ENCODE results near the gene FAU. TPM values are rescaled to one million over a fixed set of nuclear protein-coding genes. Genes with fewer than 3 reads are reported as not detected.

Gene FAU
- polyA plus RNA-seq, 2 of the 4 experiments (the other 2 are of a cell fraction) = 591 to 878 TPM

- FAIRE-seq = no peak
- 97% methylated on average over 8 of the region's 9 CpGs for WGBS (ENCODE audit: missing lambda C conversion rate)
- CTCF ChIA-PET = interaction anchor here (1.0 to 4.7 kb wide), 5 partner anchors 8 to 74 kb away, joined by 3 to 30 read pairs (median 7); partner anchors contain the start of genes TM7SF2, VPS51 and ZNHIT2
Observed at GRCh38 chr11:65086809-65087208, 35.1 kb downstream of the FAU start.

GRCh38 chr11:65085446-65085845 is 36.5 kb downstream of the FAU start:
- peak overlapping the region; percentile 97 for H3K4me2 ChIP-seq
- CTCF ChIA-PET = interaction anchor here (0.7 to 2.4 kb wide), 7 partner anchors 8 to 72 kb away, joined by 3 to 9 read pairs (median 6); partner anchors contain the start of genes ARL2, VPS51 and ZNHIT2
- FAIRE-seq (no peak), ATAC-seq (no peak), DNase-seq (ENCODE audit: low read depth in 1 of 2, low spot score in 1 of 2) (no peak)
- peaks cover 26% of the 10 kb centered on the region for H3K4me1 ChIP-seq
- no peaks in the 10 kb centered on the region for H3K9me3 ChIP-seq
- no peak overlapping the region for H3K4me3 ChIP-seq
- POLR2A ChIA-PET = no interaction called here
- TF ChIP-seq RARB (CRISPR knock-in tag; IDR thresholded peaks at IDR 0.05) (no peak), MAZ (IDR thresholded peaks at IDR 0.05; ENCODE audit: borderline replicate concordance, low read depth, low read length) (no peak), CTCF (IDR thresholded peaks at IDR 0.05) (no peak), JUN (IDR thresholded peaks at IDR 0.05) (no peak), HES2 (IDR thresholded peaks at IDR 0.05) (no peak), POLR2A (IDR thresholded peaks at IDR 0.05; ENCODE audit: low read length) (no peak), TP53 (CRISPR knock-in tag; IDR thresholded peaks at IDR 0.05) (no peak), HMGXB4 (CRISPR knock-in tag; IDR thresholded peaks at IDR 0.05; ENCODE audit: borderline replicate concordance) (no peak), SREBF2 (IDR thresholded peaks at IDR 0.05) (no peak), HOXB13 (CRISPR knock-in tag; IDR thresholded peaks at IDR 0.05; ENCODE audit: low read depth) (no peak)
- TF ChIP-seq, protein P1, sequence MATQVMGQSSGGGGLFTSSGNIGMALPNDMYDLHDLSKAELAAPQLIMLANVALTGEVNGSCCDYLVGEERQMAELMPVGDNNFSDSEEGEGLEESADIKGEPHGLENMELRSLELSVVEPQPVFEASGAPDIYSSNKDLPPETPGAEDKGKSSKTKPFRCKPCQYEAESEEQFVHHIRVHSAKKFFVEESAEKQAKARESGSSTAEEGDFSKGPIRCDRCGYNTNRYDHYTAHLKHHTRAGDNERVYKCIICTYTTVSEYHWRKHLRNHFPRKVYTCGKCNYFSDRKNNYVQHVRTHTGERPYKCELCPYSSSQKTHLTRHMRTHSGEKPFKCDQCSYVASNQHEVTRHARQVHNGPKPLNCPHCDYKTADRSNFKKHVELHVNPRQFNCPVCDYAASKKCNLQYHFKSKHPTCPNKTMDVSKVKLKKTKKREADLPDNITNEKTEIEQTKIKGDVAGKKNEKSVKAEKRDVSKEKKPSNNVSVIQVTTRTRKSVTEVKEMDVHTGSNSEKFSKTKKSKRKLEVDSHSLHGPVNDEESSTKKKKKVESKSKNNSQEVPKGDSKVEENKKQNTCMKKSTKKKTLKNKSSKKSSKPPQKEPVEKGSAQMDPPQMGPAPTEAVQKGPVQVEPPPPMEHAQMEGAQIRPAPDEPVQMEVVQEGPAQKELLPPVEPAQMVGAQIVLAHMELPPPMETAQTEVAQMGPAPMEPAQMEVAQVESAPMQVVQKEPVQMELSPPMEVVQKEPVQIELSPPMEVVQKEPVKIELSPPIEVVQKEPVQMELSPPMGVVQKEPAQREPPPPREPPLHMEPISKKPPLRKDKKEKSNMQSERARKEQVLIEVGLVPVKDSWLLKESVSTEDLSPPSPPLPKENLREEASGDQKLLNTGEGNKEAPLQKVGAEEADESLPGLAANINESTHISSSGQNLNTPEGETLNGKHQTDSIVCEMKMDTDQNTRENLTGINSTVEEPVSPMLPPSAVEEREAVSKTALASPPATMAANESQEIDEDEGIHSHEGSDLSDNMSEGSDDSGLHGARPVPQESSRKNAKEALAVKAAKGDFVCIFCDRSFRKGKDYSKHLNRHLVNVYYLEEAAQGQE (IDR thresholded peaks at IDR 0.05) = no peak
- TF ChIP-seq, protein P2, sequence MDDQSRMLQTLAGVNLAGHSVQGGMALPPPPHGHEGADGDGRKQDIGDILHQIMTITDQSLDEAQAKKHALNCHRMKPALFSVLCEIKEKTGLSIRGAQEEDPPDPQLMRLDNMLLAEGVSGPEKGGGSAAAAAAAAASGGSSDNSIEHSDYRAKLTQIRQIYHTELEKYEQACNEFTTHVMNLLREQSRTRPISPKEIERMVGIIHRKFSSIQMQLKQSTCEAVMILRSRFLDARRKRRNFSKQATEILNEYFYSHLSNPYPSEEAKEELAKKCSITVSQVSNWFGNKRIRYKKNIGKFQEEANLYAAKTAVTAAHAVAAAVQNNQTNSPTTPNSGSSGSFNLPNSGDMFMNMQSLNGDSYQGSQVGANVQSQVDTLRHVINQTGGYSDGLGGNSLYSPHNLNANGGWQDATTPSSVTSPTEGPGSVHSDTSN (IDR thresholded peaks at IDR 0.05) = no peak
- no peak overlapping the region for H3K27ac ChIP-seq
- whole genome bisulfite sequencing (ENCODE audit: missing lambda C conversion rate) = 93% methylated on average over 4 of the region's 4 CpGs

More at GRCh38 chr11:65086809-65087208, 35.1 kb downstream of the FAU start:
- TF ChIP-seq EP300 (IDR thresholded peaks at IDR 0.05) = no peak
- no peak for TF ChIP-seq EHMT2 (IDR thresholded peaks at IDR 0.05; ENCODE audit: low read depth)
- no peak for TF ChIP-seq KDM5A (IDR thresholded peaks at IDR 0.05)
- TF ChIP-seq RNF2 (IDR thresholded peaks at IDR 0.05; ENCODE audit: borderline replicate concordance, low read depth) = no peak
- TF ChIP-seq ESRRA (IDR thresholded peaks at IDR 0.05; ENCODE audit: borderline replicate concordance, low read length) = no peak
- TF ChIP-seq HOXA7 (CRISPR knock-in tag; IDR thresholded peaks at IDR 0.05) = no peak
- DNase-seq (ENCODE audit: low read depth in 1 of 2, low spot score in 1 of 2) (no peak), ATAC-seq (no peak)
- Histone ChIP-seq H3K4me2 (no peak overlapping the region), H3K9me3 (no peaks in the 10 kb centered on the region), H3K4me1 (peaks cover 23% of the 10 kb centered on the region), H3K27ac (no peak overlapping the region), H3K4me3 (no peak overlapping the region)
- POLR2A ChIA-PET = no interaction called here

Data from A549 (cell line).